ENCODE results near the gene PLXDC1.

The PLXDC1 gene

DNA sequence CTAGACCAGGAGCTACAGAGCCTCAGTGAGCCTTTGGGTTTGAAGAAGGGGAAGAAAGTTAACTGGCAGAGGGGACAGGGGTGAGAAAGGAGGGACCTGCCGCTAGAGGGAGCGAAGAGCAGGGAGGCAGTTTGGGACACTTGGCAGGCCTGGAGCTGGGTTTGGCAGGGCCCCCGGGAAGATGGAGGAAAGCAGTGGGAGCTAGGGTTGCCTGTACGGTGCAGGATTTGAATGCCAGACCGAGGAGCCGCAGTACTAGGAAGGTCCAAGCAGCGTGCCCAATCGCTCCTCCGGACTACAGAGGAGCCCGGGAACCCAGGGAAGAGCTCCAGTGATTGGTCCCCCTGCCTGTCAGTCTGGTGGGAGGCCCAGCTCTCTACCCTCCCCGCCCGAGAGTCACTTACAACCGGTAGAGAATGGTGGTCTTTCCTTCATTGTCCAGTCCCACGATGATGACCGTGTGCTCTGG lies 13.3 kb upstream of the PLXDC1 start:
- H3K4me3 ChIP-seq (ENCODE audit: low read depth, low read length) = peak overlapping the region; percentile 44
- peak; percentile 64 for DNase-seq (ENCODE audit: low read depth)

- no peak for DNase-seq (ENCODE audit: low read depth)
- H3K4me3 ChIP-seq (ENCODE audit: low read depth, low read length) = no peak overlapping the region
Observed at GRCh38 chr17:39161962-39162361, 10.5 kb upstream of the PLXDC1 start.

GRCh38 chr17:39158623-39159022 lies 7.2 kb upstream of the PLXDC1 start:
- no peak for DNase-seq (ENCODE audit: low read depth)

GRCh38 chr17:39156491-39156890 lies 5.1 kb upstream of the PLXDC1 start:
- no peak for DNase-seq (ENCODE audit: low read depth)
- no peak overlapping the region for H3K4me3 ChIP-seq (ENCODE audit: low read depth, low read length)

More at GRCh38 chr17:39158623-39159022, 7.2 kb upstream of the PLXDC1 start:
- H3K4me3 ChIP-seq (ENCODE audit: low read depth, low read length) = no peak overlapping the region

GRCh38 chr17:39155654-39156053 lies 4.2 kb upstream of the PLXDC1 start:
- no peak overlapping the region for H3K4me3 ChIP-seq (ENCODE audit: low read depth, low read length)
- DNase-seq (ENCODE audit: low read depth) = no peak

DNA sequence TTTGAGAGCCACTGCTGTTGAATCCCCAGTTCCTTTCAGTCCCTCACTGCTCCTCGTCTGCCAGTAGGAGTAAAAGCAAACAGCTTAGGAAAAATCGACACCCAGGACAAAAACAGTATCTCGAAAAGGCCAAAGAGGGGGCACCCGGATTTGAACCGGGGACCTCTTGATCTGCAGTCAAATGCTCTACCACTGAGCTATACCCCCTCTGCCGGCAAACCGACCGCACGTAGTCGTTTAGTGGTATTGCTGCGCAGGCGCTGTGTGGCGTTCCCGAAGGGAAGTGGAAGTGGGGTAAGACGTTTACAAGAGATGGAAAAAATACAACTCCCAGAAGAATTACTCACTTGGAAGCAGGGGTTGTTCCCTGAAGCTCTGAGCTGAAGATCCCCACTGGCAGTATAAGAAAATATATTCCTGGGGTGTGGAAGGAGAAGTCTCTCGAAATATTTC lies 2.2 kb upstream of the PLXDC1 start:
- H3K4me3 ChIP-seq (ENCODE audit: low read depth, low read length) = peak overlapping the region; percentile 83
- DNase-seq (ENCODE audit: low read depth) = peak; percentile 64

GRCh38 chr17:39151943-39152818 lies 744 bp upstream of the PLXDC1 start:
- H3K4me3 ChIP-seq (ENCODE audit: low read depth, low read length) = peak overlapping the region; percentile 83
- no peak for DNase-seq (ENCODE audit: low read depth)

- no peak for DNase-seq (ENCODE audit: low read depth)
- H3K4me3 ChIP-seq (ENCODE audit: low read depth, low read length) = no peak overlapping the region
Observed at GRCh38 chr17:39150795-39151149, 665 bp downstream of the PLXDC1 start.

GRCh38 chr17:39150104-39150634 lies 1.3 kb downstream of the PLXDC1 start:
- no peak for DNase-seq (ENCODE audit: low read depth)
- no peak overlapping the region for H3K4me3 ChIP-seq (ENCODE audit: low read depth, low read length)

DNA sequence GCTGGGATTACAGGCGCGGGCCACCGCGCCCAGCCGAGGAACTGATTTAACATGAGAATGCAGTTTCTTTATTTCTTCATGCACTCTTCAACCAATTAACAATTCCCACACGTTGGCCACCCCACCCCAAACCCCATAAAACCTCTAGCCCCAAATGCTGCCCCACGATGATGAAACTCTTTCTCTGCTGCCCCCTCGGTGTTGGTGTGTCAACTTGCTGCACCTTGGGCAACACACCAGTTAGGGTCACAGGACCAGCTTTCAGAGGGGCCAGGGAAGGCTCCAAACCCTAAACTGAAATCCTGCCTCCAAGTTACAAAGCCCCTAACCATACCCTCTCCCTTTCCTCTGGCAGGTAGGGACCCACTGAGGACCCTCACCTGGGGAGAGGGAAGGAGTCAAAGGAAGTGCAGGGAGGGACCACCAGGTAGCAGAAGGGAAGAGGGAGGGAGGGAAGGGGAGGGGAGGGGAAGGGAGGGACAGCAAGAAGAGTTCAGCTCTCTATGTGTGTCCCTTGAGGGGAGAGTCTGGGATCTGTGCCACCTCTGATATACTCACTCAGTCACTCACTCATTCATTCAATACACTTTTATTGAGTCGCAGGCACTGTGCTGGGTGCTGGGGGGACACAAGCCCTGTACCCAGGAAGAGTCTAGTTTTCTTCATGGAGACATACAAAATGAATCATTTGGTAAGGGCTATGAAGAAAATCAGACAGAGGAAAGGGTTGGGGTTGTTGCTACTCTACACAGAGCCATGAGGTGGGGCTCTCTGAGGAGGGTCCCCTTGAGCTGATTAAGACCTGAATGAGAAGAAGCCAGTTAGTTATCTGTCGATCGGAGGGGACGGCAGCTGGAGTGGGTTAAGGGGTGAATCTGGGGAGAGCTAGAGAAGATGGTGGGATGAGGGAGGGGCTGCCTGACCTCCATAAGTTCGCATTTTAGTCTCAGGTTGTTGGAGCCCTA lies 3.9 kb downstream of the PLXDC1 start:
- DNase-seq (ENCODE audit: low read depth) = no peak
- H3K4me3 ChIP-seq (ENCODE audit: low read depth, low read length) = no peak overlapping the region

DNA sequence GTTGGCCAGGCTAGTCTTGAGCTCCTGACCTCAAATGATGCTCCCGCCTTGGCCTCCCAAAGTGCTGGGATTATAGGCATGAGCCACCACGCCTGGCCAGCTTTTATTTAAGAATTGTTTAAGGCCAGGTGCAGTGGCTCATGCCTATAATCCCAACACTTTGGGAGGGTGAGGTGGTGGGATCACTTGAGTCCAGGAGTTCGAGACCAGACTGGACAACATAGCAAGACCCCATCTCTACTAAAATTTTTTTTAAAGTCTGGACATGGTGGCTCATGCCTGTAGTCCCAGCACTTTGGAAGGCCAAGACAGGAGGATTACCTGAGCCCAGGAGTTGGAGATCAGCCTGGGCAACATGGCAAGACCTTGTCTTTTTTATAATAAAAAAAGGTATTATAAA lies 5.2 kb downstream of the PLXDC1 start:
- H3K4me3 ChIP-seq (ENCODE audit: low read depth, low read length) = no peak overlapping the region

GRCh38 chr17:39145143-39145542 lies 6.3 kb downstream of the PLXDC1 start:
- DNase-seq (ENCODE audit: low read depth) = no peak
- no peak overlapping the region for H3K4me3 ChIP-seq (ENCODE audit: low read depth, low read length)

More for the DNA sequence above, 5.2 kb downstream of the PLXDC1 start:
- DNase-seq (ENCODE audit: low read depth) = no peak

GRCh38 chr17:39144416-39144840 lies 7.0 kb downstream of the PLXDC1 start:
- H3K4me3 ChIP-seq (ENCODE audit: low read depth, low read length) = no peak overlapping the region
- DNase-seq (ENCODE audit: low read depth) = peak; percentile 69

GRCh38 chr17:39143552-39144093 lies 7.8 kb downstream of the PLXDC1 start:
- H3K4me3 ChIP-seq (ENCODE audit: low read depth, low read length) = no peak overlapping the region
- no peak for DNase-seq (ENCODE audit: low read depth)

GRCh38 chr17:39141915-39142664 lies 9.3 kb downstream of the PLXDC1 start:
- no peak for DNase-seq (ENCODE audit: low read depth)
- no peak overlapping the region for H3K4me3 ChIP-seq (ENCODE audit: low read depth, low read length)

GRCh38 chr17:39141294-39141693 lies 10.1 kb downstream of the PLXDC1 start:
- no peak for DNase-seq (ENCODE audit: low read depth)
- H3K4me3 ChIP-seq (ENCODE audit: low read depth, low read length) = no peak overlapping the region

DNA sequence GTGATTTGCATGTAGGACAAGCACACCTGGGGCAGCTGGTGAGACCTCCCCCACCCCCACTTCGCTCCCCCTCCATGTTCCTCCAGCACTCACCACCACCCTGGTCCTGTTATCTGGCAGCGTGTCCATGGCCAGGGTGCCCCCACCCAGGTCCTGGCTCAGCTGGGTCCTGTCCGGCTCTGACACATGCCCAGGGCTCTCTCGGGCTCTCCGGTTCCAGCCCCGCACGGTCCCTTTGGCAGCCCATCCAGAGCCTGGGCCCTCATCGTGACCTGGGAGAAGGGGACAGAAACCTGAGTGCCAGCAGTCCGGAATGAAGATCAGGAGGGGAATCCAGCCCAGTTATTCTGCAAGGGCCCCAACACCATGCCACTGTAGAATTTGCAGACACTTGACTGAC lies 11.9 kb downstream of the PLXDC1 start:
- DNase-seq (ENCODE audit: low read depth) = no peak
- H3K4me3 ChIP-seq (ENCODE audit: low read depth, low read length) = no peak overlapping the region

GRCh38 chr17:39139161-39139511 lies 12.3 kb downstream of the PLXDC1 start:
- H3K4me3 ChIP-seq (ENCODE audit: low read depth, low read length) = no peak overlapping the region
- no peak for DNase-seq (ENCODE audit: low read depth)

Measured in skeletal muscle cell (primary cell).